Fibroblast of the aortic adventitia (primary cell): ENCODE data around the gene NALCN. TPM values are rescaled to one million over a fixed set of nuclear protein-coding genes. Genes with fewer than 3 reads are reported as not detected.
"Not testable (repeated sequence)": the region's sequence is repeated elsewhere in the genome, so short reads cannot be mapped to it uniquely, and the experiment has no call there.

Source experiments
- DNase-seq: peaks from one replicate; pipeline ENCODE4 v3.0.0-alpha.2; 2010; ENCODE audit warnings: low read depth
- H3K4me3 ChIP-seq: 2 replicates; pipeline ENCODE4 v1.5.1; 2011; ENCODE audit warnings: low read depth, mild to moderate bottlenecking, control low read depth, low read length, moderate library complexity
- total RNA-seq: library from RNA; depleted of rRNA; stranded (reverse); fragments of >200 nt; gene quantifications from 2 replicates; pipeline ENCODE4 v1.2.3, GENCODE V29; 2012; ENCODE audit warnings: low replicate concordance
- TF ChIP-seq, protein P1 (sequence below): IDR thresholded peaks from 2 replicates; pipeline ENCODE4 v1.5.1; 2011; ENCODE audit warnings: mild to moderate bottlenecking, low read length, control low read depth, inconsistent platforms; ENCODE audit not compliant: insufficient read depth

The NALCN gene
- total RNA-seq, 1 donor, result 3.1 TPM

DNA sequence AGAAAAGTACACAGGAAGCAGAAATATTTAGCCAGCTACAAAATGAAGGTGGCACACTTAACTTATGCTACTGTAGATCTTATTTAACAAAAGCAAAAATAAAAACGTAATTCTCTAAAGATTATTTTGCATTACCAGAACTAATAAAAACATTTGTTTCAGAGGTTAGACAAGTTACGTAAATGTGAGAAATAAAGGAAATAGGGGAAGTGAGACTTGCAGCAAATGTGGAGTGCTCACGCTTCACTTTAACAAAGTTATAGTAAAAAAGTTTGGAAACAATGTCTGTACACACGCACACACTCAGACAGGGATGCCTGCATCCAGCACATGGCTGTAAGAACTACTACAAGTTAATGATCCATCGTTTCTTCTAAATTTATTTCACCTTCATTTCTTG, 83.7 kb downstream of the NALCN start:
- TF ChIP-seq, protein P1, sequence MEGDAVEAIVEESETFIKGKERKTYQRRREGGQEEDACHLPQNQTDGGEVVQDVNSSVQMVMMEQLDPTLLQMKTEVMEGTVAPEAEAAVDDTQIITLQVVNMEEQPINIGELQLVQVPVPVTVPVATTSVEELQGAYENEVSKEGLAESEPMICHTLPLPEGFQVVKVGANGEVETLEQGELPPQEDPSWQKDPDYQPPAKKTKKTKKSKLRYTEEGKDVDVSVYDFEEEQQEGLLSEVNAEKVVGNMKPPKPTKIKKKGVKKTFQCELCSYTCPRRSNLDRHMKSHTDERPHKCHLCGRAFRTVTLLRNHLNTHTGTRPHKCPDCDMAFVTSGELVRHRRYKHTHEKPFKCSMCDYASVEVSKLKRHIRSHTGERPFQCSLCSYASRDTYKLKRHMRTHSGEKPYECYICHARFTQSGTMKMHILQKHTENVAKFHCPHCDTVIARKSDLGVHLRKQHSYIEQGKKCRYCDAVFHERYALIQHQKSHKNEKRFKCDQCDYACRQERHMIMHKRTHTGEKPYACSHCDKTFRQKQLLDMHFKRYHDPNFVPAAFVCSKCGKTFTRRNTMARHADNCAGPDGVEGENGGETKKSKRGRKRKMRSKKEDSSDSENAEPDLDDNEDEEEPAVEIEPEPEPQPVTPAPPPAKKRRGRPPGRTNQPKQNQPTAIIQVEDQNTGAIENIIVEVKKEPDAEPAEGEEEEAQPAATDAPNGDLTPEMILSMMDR, result no peak
- DNase-seq, result no peak
- no peak overlapping the region for H3K4me3 ChIP-seq

DNA sequence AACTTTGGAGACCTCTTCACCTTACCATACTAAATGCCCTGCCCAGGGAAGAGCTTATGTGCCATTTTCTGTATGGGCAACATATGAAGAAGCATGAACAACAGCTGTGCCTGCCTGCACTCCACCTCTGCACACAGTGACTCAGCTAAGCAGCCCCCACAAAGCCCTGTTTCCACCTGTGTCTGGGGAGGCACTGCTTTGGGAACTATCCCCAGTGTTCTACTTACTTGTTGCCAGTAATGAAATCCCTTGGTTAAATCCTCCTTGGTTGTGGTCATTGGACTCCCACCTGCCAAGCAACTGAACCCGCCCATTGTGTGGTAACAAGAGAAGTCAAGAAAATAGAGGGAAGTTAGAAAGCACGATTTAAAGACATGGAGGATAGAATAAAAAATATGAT, 84.6 kb downstream of the NALCN start:
- no peak for DNase-seq
- no peak overlapping the region for H3K4me3 ChIP-seq
- TF ChIP-seq, protein P1, result no peak

DNA sequence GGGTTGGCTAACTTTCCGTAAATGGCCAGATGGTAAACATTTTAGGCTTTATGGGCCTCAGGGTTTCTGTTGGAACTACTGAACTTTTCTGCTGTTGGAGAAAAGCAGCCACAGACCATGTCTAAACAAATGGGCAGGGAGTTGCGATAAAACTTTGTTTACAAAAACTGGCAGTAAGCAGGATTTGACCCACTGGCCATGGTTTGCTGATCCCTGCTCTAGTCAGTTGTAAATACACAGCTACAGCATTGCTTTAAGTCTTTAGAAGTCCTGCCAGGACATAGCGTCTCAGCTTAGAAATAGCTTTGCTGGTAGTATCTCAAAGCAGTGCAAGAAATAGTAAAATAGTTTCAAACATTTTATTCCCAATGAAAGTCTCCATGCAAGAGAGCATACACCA, 88.4 kb downstream of the NALCN start:
- no peak for DNase-seq
- TF ChIP-seq, protein P1, result no peak

DNA sequence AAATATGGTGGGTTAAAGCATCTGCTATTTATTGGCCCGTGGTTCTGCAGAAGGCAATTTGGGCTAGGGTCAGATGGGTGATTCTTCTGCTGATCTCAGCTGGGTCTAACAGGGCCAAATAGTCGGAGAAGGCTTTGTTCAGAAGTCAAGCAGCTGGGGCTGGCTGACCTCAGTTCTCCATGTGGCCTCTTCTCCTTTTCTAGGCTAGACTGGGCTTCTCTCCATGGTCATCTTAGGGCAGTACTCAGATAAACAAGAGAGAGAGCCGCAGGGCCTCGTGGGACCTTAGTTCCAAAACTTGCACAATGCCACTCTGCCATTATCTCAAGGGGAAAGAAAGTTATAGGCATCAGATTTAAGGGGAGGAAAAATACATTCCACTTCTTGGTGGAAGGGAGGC, 89.6 kb downstream of the NALCN start:
- no peak for DNase-seq
- no peak overlapping the region for H3K4me3 ChIP-seq
- TF ChIP-seq, protein P1, result no peak

More for the DNA sequence above, 88.4 kb downstream of the NALCN start:
- no peak overlapping the region for H3K4me3 ChIP-seq

DNA sequence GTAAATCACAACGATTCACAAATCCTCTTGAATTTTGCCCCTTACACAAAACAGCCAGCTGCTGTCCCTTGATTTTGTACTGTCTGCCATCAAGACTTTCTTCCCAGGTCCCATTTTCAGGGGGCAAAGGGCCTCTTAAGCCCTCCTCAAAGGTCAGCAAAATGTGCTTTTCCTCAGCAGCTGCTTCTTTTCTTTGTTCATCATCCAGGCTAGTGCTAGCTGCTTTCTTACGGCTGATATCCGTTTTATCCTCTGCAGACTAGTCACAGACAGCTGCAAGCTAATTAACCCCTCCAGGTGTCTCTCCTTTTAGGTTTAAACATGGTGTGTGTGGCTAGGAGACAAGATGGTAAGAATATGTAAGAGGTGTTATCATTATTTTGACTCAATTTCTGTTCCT, 90.9 kb downstream of the NALCN start:
- no peak for DNase-seq
- TF ChIP-seq, protein P1, result no peak
- no peak overlapping the region for H3K4me3 ChIP-seq

DNA sequence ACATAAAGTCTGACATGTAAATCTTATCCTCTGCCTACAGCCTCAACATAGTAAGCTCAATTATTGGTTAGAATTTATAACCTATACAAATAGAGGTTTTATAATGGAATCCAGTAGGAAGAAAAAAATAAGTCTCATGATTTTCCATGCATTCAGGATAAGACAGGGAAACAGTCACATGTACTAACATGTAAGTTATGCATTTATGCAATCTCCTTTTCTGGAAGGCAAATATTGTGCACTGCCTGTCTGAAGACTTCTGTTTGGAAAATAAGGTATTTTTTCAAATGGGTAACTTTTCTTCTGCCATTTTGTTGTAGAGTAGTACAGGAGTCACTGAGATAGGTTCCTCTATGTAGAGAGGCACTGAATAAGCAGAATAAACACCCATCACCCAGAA, 92.7 kb downstream of the NALCN start:
- no peak overlapping the region for H3K4me3 ChIP-seq
- no peak for DNase-seq
- TF ChIP-seq, protein P1, result no peak

DNA sequence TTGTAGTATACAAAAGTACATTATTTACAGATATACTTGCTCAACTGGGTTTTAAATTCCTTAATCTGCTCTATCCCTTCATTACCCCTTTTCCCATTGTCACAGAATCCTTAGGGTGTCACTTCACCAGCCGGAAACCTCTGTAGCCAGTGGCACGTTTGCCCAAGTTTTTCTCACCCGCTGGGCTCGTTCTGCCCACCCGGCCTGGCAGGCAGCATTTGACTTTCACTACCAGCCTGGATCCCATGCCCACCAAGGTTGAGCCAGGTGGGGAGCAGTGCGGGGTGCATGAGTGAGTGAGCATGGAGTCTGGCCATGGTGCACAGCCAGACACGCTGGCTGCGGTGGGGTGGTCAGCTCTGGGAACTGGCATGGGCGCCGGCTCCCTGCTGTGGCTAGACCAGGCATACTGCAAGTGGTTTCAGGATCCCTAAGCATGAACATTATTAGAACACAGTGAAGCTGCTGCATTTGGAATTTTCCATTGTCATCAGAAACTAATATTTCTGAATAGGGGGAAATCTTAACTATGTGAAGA, 98.3 kb downstream of the NALCN start:
- DNase-seq, result no peak
- H3K4me3 ChIP-seq, result no peak overlapping the region
- TF ChIP-seq, protein P1, result no peak

DNA sequence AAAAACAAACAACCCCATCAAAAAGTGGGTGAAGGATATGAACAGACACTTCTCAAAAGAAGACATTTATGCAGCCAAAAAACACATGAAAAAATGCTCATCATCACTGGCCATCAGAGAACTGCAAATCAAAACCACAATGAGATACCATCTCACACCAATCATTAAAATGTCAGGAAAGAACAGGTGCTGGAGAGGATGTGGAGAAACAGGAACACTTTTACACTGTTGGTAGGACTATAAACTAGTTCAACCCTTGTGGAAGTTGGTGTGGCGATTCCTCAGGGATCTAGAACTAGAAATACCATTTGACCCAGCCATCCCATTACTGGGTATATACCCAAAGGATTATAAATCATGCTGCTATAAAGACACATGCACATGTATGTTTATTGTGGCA, 102.8 kb downstream of the NALCN start:
- not testable (repeated sequence) for H3K4me3 ChIP-seq, DNase-seq
